Measurements from ENCODE around the gene OR56A5. TPM values are rescaled to one million over a fixed set of nuclear protein-coding genes. Genes with fewer than 3 reads are reported as not detected.

OR56A5 gene
- total RNA-seq, 4 donors from 2014 or later = not detected

GRCh38 chr11:5928811-5929210, 39.5 kb downstream of the OR56A5 start:
- Histone ChIP-seq H3K27ac (no peak overlapping the region), H3K27me3 (no peaks in the 10 kb centered on the region), H3K36me3 (no peaks in the 10 kb centered on the region), H3K9me3 (peaks cover 0 to 45% (median 0%) of the 10 kb centered on the region in 3 donors), H3K4me3 (no peak overlapping the region), H3K4me1 (no peaks in the 10 kb centered on the region)
- no peak for ATAC-seq
- WGBS, 2 donors (ENCODE audit: low coverage in 1 of 2) = 52% methylated on average over 2 of the region's 15 CpGs; no CpG with 5 or more reads in 1 of the 2 donors
- TF ChIP-seq, protein P1, sequence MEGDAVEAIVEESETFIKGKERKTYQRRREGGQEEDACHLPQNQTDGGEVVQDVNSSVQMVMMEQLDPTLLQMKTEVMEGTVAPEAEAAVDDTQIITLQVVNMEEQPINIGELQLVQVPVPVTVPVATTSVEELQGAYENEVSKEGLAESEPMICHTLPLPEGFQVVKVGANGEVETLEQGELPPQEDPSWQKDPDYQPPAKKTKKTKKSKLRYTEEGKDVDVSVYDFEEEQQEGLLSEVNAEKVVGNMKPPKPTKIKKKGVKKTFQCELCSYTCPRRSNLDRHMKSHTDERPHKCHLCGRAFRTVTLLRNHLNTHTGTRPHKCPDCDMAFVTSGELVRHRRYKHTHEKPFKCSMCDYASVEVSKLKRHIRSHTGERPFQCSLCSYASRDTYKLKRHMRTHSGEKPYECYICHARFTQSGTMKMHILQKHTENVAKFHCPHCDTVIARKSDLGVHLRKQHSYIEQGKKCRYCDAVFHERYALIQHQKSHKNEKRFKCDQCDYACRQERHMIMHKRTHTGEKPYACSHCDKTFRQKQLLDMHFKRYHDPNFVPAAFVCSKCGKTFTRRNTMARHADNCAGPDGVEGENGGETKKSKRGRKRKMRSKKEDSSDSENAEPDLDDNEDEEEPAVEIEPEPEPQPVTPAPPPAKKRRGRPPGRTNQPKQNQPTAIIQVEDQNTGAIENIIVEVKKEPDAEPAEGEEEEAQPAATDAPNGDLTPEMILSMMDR (IDR thresholded peaks at IDR 0.05) = no peak
- TF ChIP-seq EP300 (IDR thresholded peaks at IDR 0.05) (no peak), POLR2AphosphoS5 (IDR thresholded peaks at IDR 0.05) (no peak), POLR2A (IDR thresholded peaks at IDR 0.05) (no peak)

- no peaks in the 10 kb centered on the region for H3K4me1 ChIP-seq
- peaks cover 0 to 50% (median 0%) of the 10 kb centered on the region in 3 donors for H3K9me3 ChIP-seq
- H3K27me3 ChIP-seq = no peaks in the 10 kb centered on the region
- ATAC-seq = no peak
- H3K27ac ChIP-seq = no peak overlapping the region
- WGBS, 2 donors (ENCODE audit: low coverage in 1 of 2) = 92 to 96% methylated on average over 4 to 13 of the region's 17 CpGs
- no peak overlapping the region for H3K4me3 ChIP-seq
- no peak for TF ChIP-seq EP300 (IDR thresholded peaks at IDR 0.05)
- no peak for TF ChIP-seq POLR2AphosphoS5 (IDR thresholded peaks at IDR 0.05)
- TF ChIP-seq, protein P1 (IDR thresholded peaks at IDR 0.05) = no peak
- no peak for TF ChIP-seq POLR2A (IDR thresholded peaks at IDR 0.05)
- H3K36me3 ChIP-seq = no peaks in the 10 kb centered on the region
Measured at GRCh38 chr11:5928271-5928670, 40.0 kb downstream of the OR56A5 start.

DNA sequence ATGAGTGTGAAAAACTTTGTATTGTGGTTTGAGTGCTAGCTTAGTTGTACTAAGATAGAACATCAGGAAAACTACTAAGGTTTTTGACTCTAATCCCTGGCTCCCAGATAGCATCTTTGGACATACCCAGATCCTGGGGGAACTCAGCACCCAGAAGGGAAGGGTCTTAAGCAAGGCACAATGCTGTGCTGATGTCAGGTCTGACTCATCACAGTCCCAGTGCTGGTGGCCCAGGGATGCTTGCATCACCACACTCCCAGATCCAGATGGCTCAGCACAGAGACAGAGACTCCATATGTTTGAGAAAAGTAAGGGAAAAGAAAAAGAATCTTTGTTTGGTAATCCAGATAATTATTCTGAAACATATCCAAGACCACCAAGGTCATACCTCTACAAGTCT, 44.5 kb downstream of the OR56A5 start:
- H3K27me3 ChIP-seq = no peaks in the 10 kb centered on the region
- TF ChIP-seq, protein P1 (IDR thresholded peaks at IDR 0.05) = no peak
- TF ChIP-seq POLR2AphosphoS5 (IDR thresholded peaks at IDR 0.05) (no peak), EP300 (IDR thresholded peaks at IDR 0.05) (no peak), POLR2A (IDR thresholded peaks at IDR 0.05) (no peak)
- no peaks in the 10 kb centered on the region for H3K4me1 ChIP-seq
- H3K4me3 ChIP-seq = no peak overlapping the region
- no peak overlapping the region for H3K27ac ChIP-seq
- no peaks in the 10 kb centered on the region for H3K36me3 ChIP-seq
- H3K9me3 ChIP-seq = peaks cover 0 to 41% (median 0%) of the 10 kb centered on the region in 3 donors
- ATAC-seq = no peak

DNA sequence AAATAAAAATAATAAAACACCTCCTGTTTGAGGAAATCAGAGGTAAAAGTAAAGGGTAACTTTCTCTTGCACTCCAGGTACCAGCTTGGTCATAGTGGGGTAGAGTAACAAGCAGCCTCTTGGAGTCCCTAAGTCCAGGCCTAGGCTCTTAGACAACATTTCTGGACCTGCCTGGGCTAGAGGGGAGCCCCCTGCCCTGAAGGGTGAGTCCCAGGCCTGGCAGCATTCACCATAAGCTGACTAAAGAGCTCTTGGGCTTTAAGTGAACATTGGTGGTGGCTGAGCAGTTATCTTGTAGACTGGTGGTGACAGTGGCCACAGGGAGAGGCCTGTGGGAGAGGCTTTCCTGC, 44.9 kb downstream of the OR56A5 start:
- ATAC-seq = no peak
- TF ChIP-seq, protein P1 (IDR thresholded peaks at IDR 0.05) = no peak
- no peak for TF ChIP-seq EP300 (IDR thresholded peaks at IDR 0.05)
- no peak for TF ChIP-seq POLR2AphosphoS5 (IDR thresholded peaks at IDR 0.05)
- no peak for TF ChIP-seq POLR2A (IDR thresholded peaks at IDR 0.05)
- no peaks in the 10 kb centered on the region for H3K27me3 ChIP-seq

GRCh38 chr11:5922749-5923426, 45.4 kb downstream of the OR56A5 start:
- Histone ChIP-seq H3K9me3 (peaks cover 0 to 34% (median 0%) of the 10 kb centered on the region in 3 donors), H3K27me3 (no peaks in the 10 kb centered on the region), H3K4me1 (no peaks in the 10 kb centered on the region), H3K4me3 (no peak overlapping the region), H3K27ac (no peak overlapping the region), H3K36me3 (no peaks in the 10 kb centered on the region)
- TF ChIP-seq EP300 (IDR thresholded peaks at IDR 0.05) (no peak), POLR2AphosphoS5 (IDR thresholded peaks at IDR 0.05) (no peak), POLR2A (IDR thresholded peaks at IDR 0.05) (no peak)
- TF ChIP-seq, protein P1 (IDR thresholded peaks at IDR 0.05) = no peak
- WGBS, 2 donors (ENCODE audit: low coverage in 1 of 2) = 73% methylated on average over 2 of the region's 2 CpGs; no CpG with 5 or more reads in 1 of the 2 donors
- no peak for ATAC-seq

More for the DNA sequence above, 44.9 kb downstream of the OR56A5 start:
- no peaks in the 10 kb centered on the region for H3K36me3 ChIP-seq
- peaks cover 0 to 38% (median 0%) of the 10 kb centered on the region in 3 donors for H3K9me3 ChIP-seq
- H3K4me3 ChIP-seq = no peak overlapping the region
- H3K4me1 ChIP-seq = no peaks in the 10 kb centered on the region
- H3K27ac ChIP-seq = no peak overlapping the region
